Keratinocyte (primary cell): Measurements from ENCODE around the gene PRIMA1.

ENCODE experiments used
- CTCF ChIP-seq, 3 experiments: IDR thresholded peaks in 1 of 3; conservative IDR thresholded peaks in 1 of 3; optimal IDR thresholded peaks in 1 of 3; 2 replicates in 2 of 3; 3 replicates in 1 of 3; pipeline versions ENCODE3 to v1.5.1; 2011; ENCODE audit warnings: low read length in 3 of 3, mild to moderate bottlenecking in 3 of 3, moderate library complexity in 2 of 3, control low read depth in 1 of 3, inconsistent platforms in 1 of 3; ENCODE audit not compliant: insufficient read depth in 2 of 3; ENCODE audit errors: extremely low read depth in 1 of 3
- EZH2 ChIP-seq: IDR thresholded peaks from one replicate; pipeline ENCODE4 v1.6.1; 2012; ENCODE audit warnings: inconsistent platforms, mild to moderate bottlenecking, low read length, moderate library complexity

GRCh38 chr14:93749076-93749420 is 39.2 kb downstream of the PRIMA1 start:
- TF ChIP-seq CTCF (optimal IDR thresholded peaks at IDR 0.05 in 1 of 3, IDR thresholded peaks at IDR 0.05 in 1 of 3, conservative IDR thresholded peaks at IDR 0.05 in 1 of 3; ENCODE audit: extremely low read depth in 1 of 3, insufficient read depth in 2 of 3, low read length in 3 of 3) (no peak), EZH2 (no peak)
